ENCODE measurements around the gene TTC13. TPM values are rescaled to one million over a fixed set of nuclear protein-coding genes. Genes with fewer than 3 reads are reported as not detected.

The TTC13 gene
- total and polyA plus RNA-seq, 4 donors, result 2.6 to 17.5 (median 6.8) TPM

DNA sequence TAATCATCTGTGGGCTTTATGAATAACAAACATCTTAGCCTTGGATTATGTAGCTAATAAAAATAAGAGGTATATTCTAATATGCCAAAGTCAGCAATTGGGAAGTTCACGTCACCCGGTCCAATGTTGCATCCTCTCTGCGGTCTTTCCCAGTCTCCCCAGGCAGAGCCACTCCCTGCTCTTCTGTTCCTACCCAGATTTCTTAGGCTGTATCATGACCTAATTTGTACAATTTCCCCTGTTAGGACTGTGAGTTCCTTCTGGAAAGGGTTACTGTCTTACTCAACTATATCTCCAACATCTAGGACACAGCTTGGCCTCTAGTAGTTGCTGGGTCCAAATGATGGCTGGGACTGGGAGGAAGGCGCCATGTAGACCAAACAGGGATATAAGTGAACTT is 80.5 kb downstream of the TTC13 start:
- H3K27ac ChIP-seq (ENCODE audit: low read depth in 1 of 2, low read length in 2 of 2), result no peak overlapping the region
- no peaks in the 10 kb centered on the region for H3K9me3 ChIP-seq (ENCODE audit: control insufficient read depth in 4 of 4, low read length in 3 of 4)
- H3K9ac ChIP-seq (ENCODE audit: low read depth in 1 of 2, low read length in 2 of 2), result no peak overlapping the region
- WGBS, result 97% methylated on average over 4 of the region's 4 CpGs
- no peak for DNase-seq (ENCODE audit: low spot score)
- no peak for TF ChIP-seq RAD21 (IDR thresholded peaks at IDR 0.05)
- TF ChIP-seq EGR1 (IDR thresholded peaks at IDR 0.05; ENCODE audit: low read depth in 2 of 2), result no peak
- no peak for TF ChIP-seq FOXA1 (IDR thresholded peaks at IDR 0.05)
- TF ChIP-seq GABPA (IDR thresholded peaks at IDR 0.05 in 1 of 2, conservative IDR thresholded peaks at IDR 0.05 in 1 of 2), result no peak
- no peak for TF ChIP-seq FOXA2 (IDR thresholded peaks at IDR 0.05)
- TF ChIP-seq RXRA (IDR thresholded peaks at IDR 0.05), result no peak
- TF ChIP-seq YY1 (IDR thresholded peaks at IDR 0.05), result no peak
- no peak for TF ChIP-seq NR2F2 (IDR thresholded peaks at IDR 0.05)
- no peaks in the 10 kb centered on the region for H3K4me1 ChIP-seq (ENCODE audit: control insufficient read depth in 4 of 4, insufficient read depth in 4 of 4, low read length in 3 of 4)
- H3K36me3 ChIP-seq (ENCODE audit: control insufficient read depth in 4 of 4, insufficient read depth in 3 of 4, low read depth in 1 of 4, low read length in 3 of 4), result no peaks in the 10 kb centered on the region
- no peak overlapping the region for H3K4me3 ChIP-seq (ENCODE audit: low read depth in 1 of 3, low read length in 3 of 3)
- H3K27me3 ChIP-seq (ENCODE audit: control insufficient read depth in 4 of 4, insufficient read depth in 4 of 4, low read length in 3 of 4), result no peaks in the 10 kb centered on the region

DNA sequence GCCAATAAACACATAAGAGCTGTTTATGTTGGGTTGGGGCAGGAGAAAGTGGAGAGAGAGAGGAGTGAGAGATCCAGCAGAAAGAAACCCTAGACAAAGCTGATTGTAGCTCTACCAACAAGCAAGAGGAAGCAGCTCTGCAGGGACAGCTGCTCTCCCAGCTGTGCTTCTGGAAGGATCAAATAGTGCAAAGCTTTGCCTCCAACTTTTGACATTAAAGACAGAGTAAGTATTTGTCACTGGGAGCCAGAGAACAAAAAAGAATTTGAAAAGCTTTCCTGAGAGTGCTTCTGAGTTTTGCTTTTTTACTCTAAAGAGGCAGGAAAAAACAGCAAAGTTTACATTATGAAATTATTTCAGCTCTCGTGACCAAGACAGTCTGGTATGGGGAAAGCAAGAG is 81.9 kb downstream of the TTC13 start:
- Histone ChIP-seq H3K4me1 (ENCODE audit: control insufficient read depth in 4 of 4, insufficient read depth in 4 of 4, low read length in 3 of 4) (no peaks in the 10 kb centered on the region), H3K4me3 (ENCODE audit: low read depth in 1 of 3, low read length in 3 of 3) (no peak overlapping the region), H3K9me3 (ENCODE audit: control insufficient read depth in 4 of 4, low read length in 3 of 4) (no peaks in the 10 kb centered on the region), H3K9ac (ENCODE audit: low read depth in 1 of 2, low read length in 2 of 2) (no peak overlapping the region), H3K36me3 (ENCODE audit: control insufficient read depth in 4 of 4, insufficient read depth in 3 of 4, low read depth in 1 of 4, low read length in 3 of 4) (no peaks in the 10 kb centered on the region), H3K27me3 (ENCODE audit: control insufficient read depth in 4 of 4, insufficient read depth in 4 of 4, low read length in 3 of 4) (no peaks in the 10 kb centered on the region), H3K27ac (ENCODE audit: low read depth in 1 of 2, low read length in 2 of 2) (no peak overlapping the region)
- DNase-seq (ENCODE audit: low spot score), result no peak
- TF ChIP-seq YY1 (IDR thresholded peaks at IDR 0.05) (no peak), NR2F2 (IDR thresholded peaks at IDR 0.05) (no peak), TAF1 (conservative IDR thresholded peaks at IDR 0.05) (no peak)
- TF ChIP-seq, protein P1, sequence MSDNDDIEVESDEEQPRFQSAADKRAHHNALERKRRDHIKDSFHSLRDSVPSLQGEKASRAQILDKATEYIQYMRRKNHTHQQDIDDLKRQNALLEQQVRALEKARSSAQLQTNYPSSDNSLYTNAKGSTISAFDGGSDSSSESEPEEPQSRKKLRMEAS (IDR thresholded peaks at IDR 0.05), result no peak
- TF ChIP-seq, protein P2, sequence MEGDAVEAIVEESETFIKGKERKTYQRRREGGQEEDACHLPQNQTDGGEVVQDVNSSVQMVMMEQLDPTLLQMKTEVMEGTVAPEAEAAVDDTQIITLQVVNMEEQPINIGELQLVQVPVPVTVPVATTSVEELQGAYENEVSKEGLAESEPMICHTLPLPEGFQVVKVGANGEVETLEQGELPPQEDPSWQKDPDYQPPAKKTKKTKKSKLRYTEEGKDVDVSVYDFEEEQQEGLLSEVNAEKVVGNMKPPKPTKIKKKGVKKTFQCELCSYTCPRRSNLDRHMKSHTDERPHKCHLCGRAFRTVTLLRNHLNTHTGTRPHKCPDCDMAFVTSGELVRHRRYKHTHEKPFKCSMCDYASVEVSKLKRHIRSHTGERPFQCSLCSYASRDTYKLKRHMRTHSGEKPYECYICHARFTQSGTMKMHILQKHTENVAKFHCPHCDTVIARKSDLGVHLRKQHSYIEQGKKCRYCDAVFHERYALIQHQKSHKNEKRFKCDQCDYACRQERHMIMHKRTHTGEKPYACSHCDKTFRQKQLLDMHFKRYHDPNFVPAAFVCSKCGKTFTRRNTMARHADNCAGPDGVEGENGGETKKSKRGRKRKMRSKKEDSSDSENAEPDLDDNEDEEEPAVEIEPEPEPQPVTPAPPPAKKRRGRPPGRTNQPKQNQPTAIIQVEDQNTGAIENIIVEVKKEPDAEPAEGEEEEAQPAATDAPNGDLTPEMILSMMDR (IDR thresholded peaks at IDR 0.05; ENCODE audit: low read depth, low read length, missing input control), result no peak
- WGBS, result 71% methylated on average over 1 of the region's 1 CpG

DNA sequence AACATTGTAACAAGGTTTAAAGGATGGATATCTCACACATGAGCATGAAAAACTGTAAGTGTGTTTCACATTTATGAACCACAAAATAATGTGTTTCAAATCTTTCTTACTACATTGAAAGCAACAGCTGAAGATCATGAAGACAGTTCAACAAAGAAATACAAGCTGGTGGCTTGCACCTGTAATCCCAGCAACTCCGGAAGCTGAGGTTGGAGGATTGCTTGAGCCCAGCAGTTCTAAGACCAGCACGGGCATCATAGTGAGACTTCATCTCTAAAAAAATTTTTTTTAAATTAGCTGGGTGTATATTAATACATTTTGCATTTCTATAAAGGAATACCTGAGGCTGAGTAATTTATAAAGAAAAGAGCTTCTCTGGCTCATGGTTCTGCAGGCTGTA is 83.2 kb downstream of the TTC13 start:
- Histone ChIP-seq H3K36me3 (ENCODE audit: control insufficient read depth in 4 of 4, insufficient read depth in 3 of 4, low read depth in 1 of 4, low read length in 3 of 4) (no peaks in the 10 kb centered on the region), H3K27me3 (ENCODE audit: control insufficient read depth in 4 of 4, insufficient read depth in 4 of 4, low read length in 3 of 4) (no peaks in the 10 kb centered on the region), H3K4me1 (ENCODE audit: control insufficient read depth in 4 of 4, insufficient read depth in 4 of 4, low read length in 3 of 4) (no peaks in the 10 kb centered on the region), H3K27ac (ENCODE audit: low read depth in 1 of 2, low read length in 2 of 2) (no peak overlapping the region), H3K9me3 (ENCODE audit: control insufficient read depth in 4 of 4, low read length in 3 of 4) (no peaks in the 10 kb centered on the region), H3K4me3 (ENCODE audit: low read depth in 1 of 3, low read length in 3 of 3) (no peak overlapping the region), H3K9ac (ENCODE audit: low read depth in 1 of 2, low read length in 2 of 2) (no peak overlapping the region)
- DNase-seq (ENCODE audit: low spot score), result no peak
- 94% methylated on average over 2 of the region's 2 CpGs for WGBS
- TF ChIP-seq FOXA2 (IDR thresholded peaks at IDR 0.05) (no peak), YY1 (IDR thresholded peaks at IDR 0.05) (no peak), HNF4A (conservative IDR thresholded peaks at IDR 0.05) (no peak), HNF4G (IDR thresholded peaks at IDR 0.05) (no peak), FOXA1 (IDR thresholded peaks at IDR 0.05) (no peak), NR2F2 (IDR thresholded peaks at IDR 0.05) (no peak), JUND (IDR thresholded peaks at IDR 0.05) (no peak), GABPA (IDR thresholded peaks at IDR 0.05 in 1 of 2, conservative IDR thresholded peaks at IDR 0.05 in 1 of 2) (no peak), EGR1 (IDR thresholded peaks at IDR 0.05; ENCODE audit: low read depth in 2 of 2) (no peak), RAD21 (IDR thresholded peaks at IDR 0.05) (no peak), TAF1 (conservative IDR thresholded peaks at IDR 0.05) (no peak)
- TF ChIP-seq, protein P3, sequence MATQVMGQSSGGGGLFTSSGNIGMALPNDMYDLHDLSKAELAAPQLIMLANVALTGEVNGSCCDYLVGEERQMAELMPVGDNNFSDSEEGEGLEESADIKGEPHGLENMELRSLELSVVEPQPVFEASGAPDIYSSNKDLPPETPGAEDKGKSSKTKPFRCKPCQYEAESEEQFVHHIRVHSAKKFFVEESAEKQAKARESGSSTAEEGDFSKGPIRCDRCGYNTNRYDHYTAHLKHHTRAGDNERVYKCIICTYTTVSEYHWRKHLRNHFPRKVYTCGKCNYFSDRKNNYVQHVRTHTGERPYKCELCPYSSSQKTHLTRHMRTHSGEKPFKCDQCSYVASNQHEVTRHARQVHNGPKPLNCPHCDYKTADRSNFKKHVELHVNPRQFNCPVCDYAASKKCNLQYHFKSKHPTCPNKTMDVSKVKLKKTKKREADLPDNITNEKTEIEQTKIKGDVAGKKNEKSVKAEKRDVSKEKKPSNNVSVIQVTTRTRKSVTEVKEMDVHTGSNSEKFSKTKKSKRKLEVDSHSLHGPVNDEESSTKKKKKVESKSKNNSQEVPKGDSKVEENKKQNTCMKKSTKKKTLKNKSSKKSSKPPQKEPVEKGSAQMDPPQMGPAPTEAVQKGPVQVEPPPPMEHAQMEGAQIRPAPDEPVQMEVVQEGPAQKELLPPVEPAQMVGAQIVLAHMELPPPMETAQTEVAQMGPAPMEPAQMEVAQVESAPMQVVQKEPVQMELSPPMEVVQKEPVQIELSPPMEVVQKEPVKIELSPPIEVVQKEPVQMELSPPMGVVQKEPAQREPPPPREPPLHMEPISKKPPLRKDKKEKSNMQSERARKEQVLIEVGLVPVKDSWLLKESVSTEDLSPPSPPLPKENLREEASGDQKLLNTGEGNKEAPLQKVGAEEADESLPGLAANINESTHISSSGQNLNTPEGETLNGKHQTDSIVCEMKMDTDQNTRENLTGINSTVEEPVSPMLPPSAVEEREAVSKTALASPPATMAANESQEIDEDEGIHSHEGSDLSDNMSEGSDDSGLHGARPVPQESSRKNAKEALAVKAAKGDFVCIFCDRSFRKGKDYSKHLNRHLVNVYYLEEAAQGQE (IDR thresholded peaks at IDR 0.05), result no peak
- TF ChIP-seq, protein P4, sequence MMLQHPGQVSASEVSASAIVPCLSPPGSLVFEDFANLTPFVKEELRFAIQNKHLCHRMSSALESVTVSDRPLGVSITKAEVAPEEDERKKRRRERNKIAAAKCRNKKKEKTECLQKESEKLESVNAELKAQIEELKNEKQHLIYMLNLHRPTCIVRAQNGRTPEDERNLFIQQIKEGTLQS (IDR thresholded peaks at IDR 0.05), result no peak
- TF ChIP-seq, protein P2 (IDR thresholded peaks at IDR 0.05; ENCODE audit: low read depth, low read length, missing input control), result no peak
- TF ChIP-seq, protein P5, sequence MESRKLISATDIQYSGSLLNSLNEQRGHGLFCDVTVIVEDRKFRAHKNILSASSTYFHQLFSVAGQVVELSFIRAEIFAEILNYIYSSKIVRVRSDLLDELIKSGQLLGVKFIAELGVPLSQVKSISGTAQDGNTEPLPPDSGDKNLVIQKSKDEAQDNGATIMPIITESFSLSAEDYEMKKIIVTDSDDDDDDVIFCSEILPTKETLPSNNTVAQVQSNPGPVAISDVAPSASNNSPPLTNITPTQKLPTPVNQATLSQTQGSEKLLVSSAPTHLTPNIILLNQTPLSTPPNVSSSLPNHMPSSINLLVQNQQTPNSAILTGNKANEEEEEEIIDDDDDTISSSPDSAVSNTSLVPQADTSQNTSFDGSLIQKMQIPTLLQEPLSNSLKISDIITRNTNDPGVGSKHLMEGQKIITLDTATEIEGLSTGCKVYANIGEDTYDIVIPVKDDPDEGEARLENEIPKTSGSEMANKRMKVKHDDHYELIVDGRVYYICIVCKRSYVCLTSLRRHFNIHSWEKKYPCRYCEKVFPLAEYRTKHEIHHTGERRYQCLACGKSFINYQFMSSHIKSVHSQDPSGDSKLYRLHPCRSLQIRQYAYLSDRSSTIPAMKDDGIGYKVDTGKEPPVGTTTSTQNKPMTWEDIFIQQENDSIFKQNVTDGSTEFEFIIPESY (IDR thresholded peaks at IDR 0.05), result no peak
- TF ChIP-seq, protein P1 (IDR thresholded peaks at IDR 0.05), result no peak
